Sigmoid colon (tissue), 4 donors: ENCODE results near the gene TLE1.

ENCODE experiments used
- EP300 ChIP-seq, 4 donors: sonication (generic); formaldehyde crosslinking; IDR thresholded peaks; one replicate each; pipeline ENCODE4 v1.6.1; 2017; ENCODE audit warnings: antibody characterized with exemption in 4 of 4
- TF ChIP-seq, protein P1 (sequence below), 4 experiments: fragments of 450-650 bp in 3 of 4; fragments of 200-600 bp in 1 of 4; IDR thresholded peaks; one replicate each; pipeline ENCODE4 v1.5.1; 2016 to 2019; ENCODE audit warnings: antibody characterized with exemption in 4 of 4, mild to moderate bottlenecking in 3 of 4, moderate library complexity in 2 of 4

DNA sequence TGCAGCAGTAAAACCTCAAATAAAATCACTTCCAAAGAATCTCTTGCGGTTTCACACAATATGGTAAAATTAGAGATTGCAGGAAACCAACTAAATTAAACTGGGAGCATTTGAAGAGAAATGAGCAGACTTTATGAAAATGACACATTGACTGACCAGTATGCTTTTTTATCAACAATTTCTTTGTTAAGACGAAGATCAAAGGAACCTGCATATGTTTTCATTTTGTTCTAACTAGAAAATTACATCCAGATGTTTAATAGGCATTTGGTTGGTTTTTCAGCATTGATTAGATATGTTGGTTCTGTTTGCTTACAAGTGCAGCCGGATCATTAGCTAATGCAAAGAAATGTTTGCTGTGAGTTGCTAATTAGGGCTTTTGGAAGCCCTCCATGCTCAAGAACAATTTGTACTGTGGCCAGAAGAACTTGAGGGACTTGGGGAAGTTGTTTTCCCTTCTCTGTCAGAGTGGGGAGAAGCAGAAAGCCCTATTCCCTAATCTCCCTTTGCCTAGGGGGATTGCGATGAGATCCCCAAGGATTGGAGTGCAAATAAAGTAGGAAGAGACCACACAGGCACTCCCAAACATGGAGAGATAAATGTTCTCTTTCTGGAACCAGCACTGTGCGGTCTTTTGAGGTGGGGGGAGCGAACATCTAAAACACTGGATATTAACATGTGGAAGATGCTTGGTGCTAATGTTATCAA lies 4.5 kb upstream of the TLE1 start:
- TF ChIP-seq, protein P1, sequence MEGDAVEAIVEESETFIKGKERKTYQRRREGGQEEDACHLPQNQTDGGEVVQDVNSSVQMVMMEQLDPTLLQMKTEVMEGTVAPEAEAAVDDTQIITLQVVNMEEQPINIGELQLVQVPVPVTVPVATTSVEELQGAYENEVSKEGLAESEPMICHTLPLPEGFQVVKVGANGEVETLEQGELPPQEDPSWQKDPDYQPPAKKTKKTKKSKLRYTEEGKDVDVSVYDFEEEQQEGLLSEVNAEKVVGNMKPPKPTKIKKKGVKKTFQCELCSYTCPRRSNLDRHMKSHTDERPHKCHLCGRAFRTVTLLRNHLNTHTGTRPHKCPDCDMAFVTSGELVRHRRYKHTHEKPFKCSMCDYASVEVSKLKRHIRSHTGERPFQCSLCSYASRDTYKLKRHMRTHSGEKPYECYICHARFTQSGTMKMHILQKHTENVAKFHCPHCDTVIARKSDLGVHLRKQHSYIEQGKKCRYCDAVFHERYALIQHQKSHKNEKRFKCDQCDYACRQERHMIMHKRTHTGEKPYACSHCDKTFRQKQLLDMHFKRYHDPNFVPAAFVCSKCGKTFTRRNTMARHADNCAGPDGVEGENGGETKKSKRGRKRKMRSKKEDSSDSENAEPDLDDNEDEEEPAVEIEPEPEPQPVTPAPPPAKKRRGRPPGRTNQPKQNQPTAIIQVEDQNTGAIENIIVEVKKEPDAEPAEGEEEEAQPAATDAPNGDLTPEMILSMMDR (IDR thresholded peaks at IDR 0.05) = no peak
- TF ChIP-seq EP300 (IDR thresholded peaks at IDR 0.05) = no peak
